Heart right ventricle (tissue), 16 donors: Measurements from ENCODE around the gene GNGT1. TPM values are rescaled to one million over a fixed set of nuclear protein-coding genes. Genes with fewer than 3 reads are reported as not detected.

ENCODE experiments used
- ATAC-seq, 8 donors: fragments of 200-7000 bp; cut with Tn5 transposase; one replicate each; pipeline ENCODE4 v1.9.1; 2020; ENCODE audit warnings: mild to moderate bottlenecking in 8 of 8, moderate library complexity in 8 of 8, moderate number of reproducible peaks in 1 of 8
- DNase-seq, 2 donors: peaks; one replicate each; pipeline ENCODE4 v3.0.0-alpha.2; 2020
- H3K27ac ChIP-seq, 10 donors: fragments of 200-600 bp; sonication (generic) in 2 of 10; one replicate each; pipeline versions ENCODE4 v1.5.0 to v1.8.0; 2020 to 2022; ENCODE audit warnings: mild to moderate bottlenecking in 3 of 10
- H3K27me3 ChIP-seq, 7 donors: fragments of 200-600 bp; one replicate each; pipeline ENCODE4 v1.8.0; 2021 to 2022; ENCODE audit warnings: mild to moderate bottlenecking in 2 of 7
- H3K36me3 ChIP-seq, 9 donors: fragments of 200-600 bp; sonication (generic) in 1 of 9; one replicate each; pipeline versions ENCODE4 v1.5.0 to v1.8.0; 2020 to 2022; ENCODE audit warnings: mild to moderate bottlenecking in 2 of 9
- H3K4me1 ChIP-seq, 9 donors: fragments of 200-600 bp; sonication (generic) in 1 of 9; one replicate each; pipeline versions ENCODE4 v1.5.0 to v1.8.0; 2020 to 2022; ENCODE audit warnings: mild to moderate bottlenecking in 4 of 9
- H3K4me3 ChIP-seq, 10 donors: fragments of 200-600 bp; sonication (generic) in 2 of 10; one replicate each; pipeline versions ENCODE4 v1.5.0 to v1.8.0; 2020 to 2022; ENCODE audit warnings: mild to moderate bottlenecking in 7 of 10, moderate library complexity in 2 of 10
- H3K9me3 ChIP-seq, 11 donors: fragments of 200-600 bp in 10 of 11; sonication (generic) in 2 of 11; one replicate each; pipeline versions ENCODE4 v1.5.0 to v1.8.0; 2013 to 2022; ENCODE audit warnings: mild to moderate bottlenecking in 2 of 11, control low read depth in 1 of 11, moderate library complexity in 1 of 11
- WGBS, 2 donors: extraction: QIAGEN DNeasy Blood & Tissue Kit; methylation state at CpG; one replicate each; pipeline ENCODE4 v1.1.7; 2013; ENCODE audit warnings: inconsistent platforms in 1 of 2; 5-methylcytosine and 5-hydroxymethylcytosine counted together
- intact Hi-C, 10 donors: fragments of 100-400 bp; cut with DNase I; formaldehyde crosslinking; loops; one replicate each; pipeline versions ENCODE4 v1.11.1 to v1.14.2; 2022
- long read RNA-seq, 3 donors: library from polyadenylated mRNA; unstranded; transcript quantifications; one replicate each; pipeline ENCODE4 v2.0.0, GENCODE V29; 2020 to 2021
- polyA plus RNA-seq, 2 donors: library from polyadenylated mRNA; stranded (reverse); fragments of 200-250 nt; gene quantifications; one replicate each; pipeline ENCODE4 v1.2.3, GENCODE V29; 2013
- total RNA-seq, 10 donors: library from RNA; stranded (reverse); fragmentation: NEBNext Ultra II Directional in 3 of 10; extraction: Animal tissue kit (Norgen Biotek cat#: 25700) in 3 of 10; gene quantifications; one replicate each; pipeline versions ENCODE4 v1.2.1 to v1.2.4, GENCODE V29; 2021 to 2023
- TF ChIP-seq, protein P1 (sequence below), 9 donors: fragments of 200-600 bp; sonication (generic) in 2 of 9; IDR thresholded peaks; one replicate each; pipeline versions ENCODE4 v1.5.0 to v1.8.0; 2021 to 2022; ENCODE audit warnings: antibody characterized with exemption in 9 of 9, mild to moderate bottlenecking in 5 of 9, moderate library complexity in 1 of 9
- donor health status: Arrhythmogenic right ventricular cardiomyopathy.
- donor health status: ischemic (EF 13 %, LVEDD 7.1; RV severe dilation, severe dysfunction).
- donor health status: healthy with polysubstance abuse.
- donor health status: DM: no; HTN: yes; CAD: no.
- donor health status: DM: no; HTN: no; CAD: no.
- donor health status: ischemic (EF 25% LVEDD 6.9; RV normal size, moderate dysfunction).
- donor health status: ischemic (EF 25% LVEDD 5.7; RV mildly dilated, moderate dysfunction).
- donor health status: healthy.
- donor health status: DM: yes; HTN: yes; CAD: no.
- donor health status: Ischemic cardiomyopathy.
- donor health status: ischemic (EF 35%, LVEDD 5.7; RV mildly dilated, moderate dysfunction).
- donor health status: nonischemic (EF 11% LVEDD 7.7; RV severe dilation, severe dysfunction).
- donor health status: DM: yes; HTN: yes; CAD: no.
- donor health status: PGD.
- donor health status: ischemic (EF 29% LVEDD 5.4; RV normal size, mild dysfunction).
- donor health status: nonischemic (EF 23%, LVEDD 6.1; RV moderate dilation, normal function).

Gene GNGT1
- not detected for total RNA-seq
- polyA plus RNA-seq = not detected
- long read RNA-seq, donor 1 = 0 reads
- long read RNA-seq, donor 2 = 0 reads
- long read RNA-seq, donor 3 = 0 reads

DNA sequence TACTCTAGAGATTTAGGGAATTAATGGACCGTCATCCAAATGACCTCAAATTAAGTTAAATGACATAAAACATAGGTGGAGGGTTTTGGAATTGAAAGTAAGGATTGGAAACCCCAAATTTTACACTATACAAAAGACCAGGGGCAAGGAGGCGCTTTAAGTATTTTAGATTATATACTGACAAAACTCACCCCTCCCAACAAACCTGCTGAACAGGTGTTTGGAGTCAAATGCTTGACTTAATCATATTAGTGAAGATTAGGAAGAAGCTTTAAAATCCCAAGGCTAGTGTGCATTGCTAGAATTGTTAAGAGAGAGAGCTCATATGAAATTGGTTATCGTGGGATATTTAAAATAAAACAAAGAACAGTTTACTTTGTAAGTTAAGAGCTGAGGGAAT is at the start of gene GNGT1:
GNGT1 (plus strand) TSS at position 301 of the 400 bp plus-strand sequence. CDS start 180 bp downstream, outside the sequence.
- H3K4me3 ChIP-seq = no peak within 1 kb of the TSS
- no peaks in the 10 kb centered on the region for H3K9me3 ChIP-seq
- H3K36me3 ChIP-seq = no peaks in the 10 kb centered on the region
- no peak for ATAC-seq
- DNase-seq = no peak
- intact Hi-C loops = loop anchor here in 4 of 10 donors (5.0 to 10.0 kb wide), 4 partner anchors 96 to 369 kb away; partner anchors contain the start of gene BET1 (in 2 of the 4)
- no peaks in the 10 kb centered on the region for H3K27me3 ChIP-seq
- TF ChIP-seq, protein P1, sequence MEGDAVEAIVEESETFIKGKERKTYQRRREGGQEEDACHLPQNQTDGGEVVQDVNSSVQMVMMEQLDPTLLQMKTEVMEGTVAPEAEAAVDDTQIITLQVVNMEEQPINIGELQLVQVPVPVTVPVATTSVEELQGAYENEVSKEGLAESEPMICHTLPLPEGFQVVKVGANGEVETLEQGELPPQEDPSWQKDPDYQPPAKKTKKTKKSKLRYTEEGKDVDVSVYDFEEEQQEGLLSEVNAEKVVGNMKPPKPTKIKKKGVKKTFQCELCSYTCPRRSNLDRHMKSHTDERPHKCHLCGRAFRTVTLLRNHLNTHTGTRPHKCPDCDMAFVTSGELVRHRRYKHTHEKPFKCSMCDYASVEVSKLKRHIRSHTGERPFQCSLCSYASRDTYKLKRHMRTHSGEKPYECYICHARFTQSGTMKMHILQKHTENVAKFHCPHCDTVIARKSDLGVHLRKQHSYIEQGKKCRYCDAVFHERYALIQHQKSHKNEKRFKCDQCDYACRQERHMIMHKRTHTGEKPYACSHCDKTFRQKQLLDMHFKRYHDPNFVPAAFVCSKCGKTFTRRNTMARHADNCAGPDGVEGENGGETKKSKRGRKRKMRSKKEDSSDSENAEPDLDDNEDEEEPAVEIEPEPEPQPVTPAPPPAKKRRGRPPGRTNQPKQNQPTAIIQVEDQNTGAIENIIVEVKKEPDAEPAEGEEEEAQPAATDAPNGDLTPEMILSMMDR (IDR thresholded peaks at IDR 0.05) = no peak
- no peak within 1 kb of the TSS for H3K27ac ChIP-seq
- peaks cover 0 to 25% (median 10%) of the 10 kb centered on the region in 9 donors for H3K4me1 ChIP-seq
- WGBS, 2 donors = 88 to 92% methylated on average over 3 of the region's 3 CpGs

DNA sequence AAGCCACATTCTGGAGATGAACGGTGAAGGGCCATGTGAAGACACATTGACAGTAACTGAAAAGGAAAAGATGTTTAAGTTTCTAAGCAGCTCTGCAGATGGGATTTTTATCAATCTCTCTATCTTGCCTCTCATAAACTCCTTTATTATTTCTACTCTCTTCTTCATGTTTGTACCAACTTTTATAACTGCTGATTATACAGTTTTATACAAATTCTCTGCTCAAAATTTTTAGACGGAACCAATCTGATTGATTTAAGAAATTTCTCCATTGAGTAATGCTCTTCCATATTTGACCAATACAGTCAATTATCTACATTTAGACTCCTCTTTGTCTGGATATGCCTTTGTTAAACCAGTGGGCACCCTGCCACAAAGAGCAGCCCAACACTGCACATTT is 47.5 kb upstream of the GNGT1 start:
- intact Hi-C loops = no loop called here
- no peak for DNase-seq

DNA sequence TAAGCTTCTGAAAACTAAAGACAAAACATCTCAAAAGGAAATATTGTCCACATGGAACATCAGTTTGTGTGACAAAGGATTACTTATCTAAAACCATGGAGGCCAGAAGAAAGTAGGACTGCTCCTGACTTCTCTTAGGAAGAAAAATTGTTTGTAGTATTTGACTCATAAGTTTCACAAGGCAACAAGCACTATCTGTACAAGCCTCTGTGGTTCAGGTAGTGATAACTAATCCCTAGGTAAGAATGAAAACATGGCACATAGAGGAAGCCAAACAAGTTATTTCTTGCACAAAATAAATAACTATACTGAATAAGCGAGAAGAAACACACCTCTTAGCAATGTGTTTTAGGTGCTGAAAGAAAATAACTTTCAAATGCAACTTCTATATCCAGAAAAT is 46.1 kb upstream of the GNGT1 start:
- Histone ChIP-seq H3K9me3 (no peaks in the 10 kb centered on the region), H3K27ac (no peak overlapping the region), H3K4me3 (no peak overlapping the region), H3K4me1 (no peaks in the 10 kb centered on the region), H3K36me3 (no peaks in the 10 kb centered on the region), H3K27me3 (no peaks in the 10 kb centered on the region)
- ATAC-seq = no peak
- no peak for DNase-seq
- WGBS, 2 donors = 95 to 98% methylated on average over 1 of the region's 1 CpG
- intact Hi-C loops = no loop called here
- TF ChIP-seq, protein P1 (IDR thresholded peaks at IDR 0.05) = no peak

More for the DNA sequence above, 47.5 kb upstream of the GNGT1 start:
- TF ChIP-seq, protein P1 (IDR thresholded peaks at IDR 0.05) = no peak
- 94 to 95% methylated on average over 2 of the region's 2 CpGs for WGBS, 2 donors
- H3K27ac ChIP-seq = no peak overlapping the region
- H3K4me1 ChIP-seq = no peaks in the 10 kb centered on the region
- H3K27me3 ChIP-seq = no peaks in the 10 kb centered on the region
- H3K36me3 ChIP-seq = no peaks in the 10 kb centered on the region
- no peaks in the 10 kb centered on the region for H3K9me3 ChIP-seq
- ATAC-seq = no peak
- H3K4me3 ChIP-seq = no peak overlapping the region

DNA sequence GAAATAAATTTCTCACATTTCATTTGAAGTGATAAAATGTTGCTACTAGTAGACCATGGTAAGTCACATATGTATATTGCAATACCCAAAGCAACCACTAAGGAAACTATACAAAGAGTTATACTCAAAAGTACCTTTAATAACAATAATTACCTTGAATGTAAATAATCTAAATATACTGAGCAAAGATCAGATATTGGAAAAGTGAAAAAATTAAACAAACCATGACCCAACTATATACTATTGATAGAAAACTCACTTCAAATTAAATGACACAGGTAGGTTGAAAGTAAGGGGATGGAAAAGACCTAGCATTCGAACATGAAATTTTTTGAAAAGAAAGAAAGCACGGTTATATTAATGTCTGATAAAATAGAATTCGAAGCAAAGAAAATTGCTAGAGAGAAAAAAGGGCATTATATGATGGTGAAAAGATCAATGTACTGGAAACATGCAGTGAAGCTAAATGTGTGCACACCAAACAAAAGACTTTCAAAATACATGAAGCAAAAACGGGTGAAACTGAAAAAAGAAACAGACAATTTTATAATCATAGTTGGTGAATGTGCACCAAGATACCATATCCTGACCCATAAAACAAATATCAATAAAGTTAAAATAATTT is 44.9 kb upstream of the GNGT1 start:
- TF ChIP-seq, protein P1 (IDR thresholded peaks at IDR 0.05) = peak in 4 of 9 donors; percentile 9 to 46 (median 18)
- Histone ChIP-seq H3K27ac (no peak overlapping the region), H3K27me3 (no peaks in the 10 kb centered on the region), H3K9me3 (no peaks in the 10 kb centered on the region), H3K4me1 (no peaks in the 10 kb centered on the region), H3K36me3 (no peaks in the 10 kb centered on the region), H3K4me3 (no peak overlapping the region)
- intact Hi-C loops = no loop called here
- ATAC-seq (no peak), DNase-seq (no peak)
- 88% methylated on average over 4 of the region's 4 CpGs for WGBS, 2 donors
